T-helper 17 cell (primary cell): ENCODE measurements around the gene ZRSR2. TPM values are rescaled to one million over a fixed set of nuclear protein-coding genes. Genes with fewer than 3 reads are reported as not detected.

Experiments used
- ATAC-seq: fragments of 150-1000 bp; cut with Tn5 transposase; 2 replicates; pipeline ENCODE4 v1.10.0; 2021; ENCODE audit warnings: mild to moderate bottlenecking, moderate library complexity
- DNase-seq, 3 donors: peaks; one replicate each; pipeline versions ENCODE4 v3.0.0 to v3.0.0-alpha.2; 2020 to 2021
- H3K9me3 ChIP-seq: one replicate; pipeline ENCODE4 v1.7.0; 2013; ENCODE audit warnings: low read length, mild to moderate bottlenecking; ENCODE audit not compliant: control insufficient read depth, poor library complexity, severe bottlenecking
- H3K27ac Mint-ChIP-seq: one replicate; pipeline ENCODE4 v1.8.0; 2022; ENCODE audit warnings: mild to moderate bottlenecking, moderate library complexity, mixed read lengths
- H3K27me3 Mint-ChIP-seq: one replicate; pipeline ENCODE4 v1.8.0; 2022; ENCODE audit warnings: mixed read lengths
- H3K36me3 Mint-ChIP-seq: one replicate; pipeline ENCODE4 v1.8.0; 2022; ENCODE audit warnings: low read depth, mixed read lengths
- H3K4me1 Mint-ChIP-seq: one replicate; pipeline ENCODE4 v1.8.0; 2022; ENCODE audit warnings: mild to moderate bottlenecking, mixed read lengths
- H3K4me3 Mint-ChIP-seq: one replicate; pipeline ENCODE4 v1.8.0; 2022; ENCODE audit warnings: mild to moderate bottlenecking, moderate library complexity, mixed read lengths
- total RNA-seq, 4 donors: library from RNA in 2 of 4; stranded (reverse) in 2 of 4; gene quantifications; one replicate each; pipeline ENCODE4 v1.2.3 and lab custom pipeline; 2022 to 2026

The ZRSR2 gene
- total RNA-seq, 2 donors from 2014 or later: 18.5 to 19.6 TPM

DNA sequence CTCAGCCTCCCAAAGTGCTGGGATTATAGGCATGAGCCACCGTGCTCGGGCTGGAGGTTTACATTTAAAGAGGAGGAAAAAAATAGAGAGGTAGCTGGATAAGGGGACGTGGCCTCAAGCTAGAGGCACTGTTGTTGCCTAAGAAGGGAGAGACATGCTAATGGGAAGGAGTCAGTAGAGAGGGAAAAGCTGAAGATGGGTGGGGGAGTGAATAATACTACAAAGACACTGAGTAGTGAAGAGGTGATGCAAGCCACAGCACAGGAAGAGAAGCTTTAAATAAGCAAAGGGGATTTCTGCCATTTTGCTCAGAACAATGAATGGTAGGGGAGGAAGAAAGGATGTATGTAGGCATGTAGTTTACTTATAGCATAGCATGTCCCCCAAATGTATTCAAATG lies 75.9 kb downstream of the ZRSR2 start:
- Mint-ChIP-seq H3K4me3 (no peak overlapping the region), H3K36me3 (no peaks in the 10 kb centered on the region), H3K27me3 (no peaks in the 10 kb centered on the region), H3K4me1 (no peaks in the 10 kb centered on the region), H3K27ac (no peak overlapping the region)
- no peaks in the 10 kb centered on the region for H3K9me3 ChIP-seq
- ATAC-seq: no peak
- no peak for DNase-seq

DNA sequence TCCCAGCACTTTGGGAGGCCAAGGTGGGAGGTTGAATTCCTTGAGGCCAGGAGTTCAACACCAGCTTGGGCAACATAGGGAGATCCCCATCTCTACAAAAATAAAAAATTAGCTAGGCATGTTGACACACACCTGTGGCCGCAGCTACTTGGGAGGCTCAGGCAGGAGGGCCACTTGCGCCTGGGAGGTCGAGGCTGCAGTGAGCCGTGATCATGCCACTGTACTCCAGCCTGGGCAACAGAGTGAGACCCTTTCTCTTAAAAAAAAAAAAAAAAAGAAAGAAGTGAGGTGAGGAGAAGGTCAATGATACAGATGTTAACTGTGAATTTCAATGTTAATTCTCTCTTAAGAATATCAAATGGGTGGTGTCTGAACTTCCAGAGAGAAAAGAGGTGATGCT lies 79.4 kb downstream of the ZRSR2 start:
- H3K9me3 ChIP-seq: no peaks in the 10 kb centered on the region
- H3K4me3 Mint-ChIP-seq: no peak overlapping the region
- no peaks in the 10 kb centered on the region for H3K27me3 Mint-ChIP-seq
- H3K36me3 Mint-ChIP-seq: no peaks in the 10 kb centered on the region
- no peak for ATAC-seq
- no peak for DNase-seq
- peak overlapping the region; percentile 37 for H3K27ac Mint-ChIP-seq
- no peaks in the 10 kb centered on the region for H3K4me1 Mint-ChIP-seq

DNA sequence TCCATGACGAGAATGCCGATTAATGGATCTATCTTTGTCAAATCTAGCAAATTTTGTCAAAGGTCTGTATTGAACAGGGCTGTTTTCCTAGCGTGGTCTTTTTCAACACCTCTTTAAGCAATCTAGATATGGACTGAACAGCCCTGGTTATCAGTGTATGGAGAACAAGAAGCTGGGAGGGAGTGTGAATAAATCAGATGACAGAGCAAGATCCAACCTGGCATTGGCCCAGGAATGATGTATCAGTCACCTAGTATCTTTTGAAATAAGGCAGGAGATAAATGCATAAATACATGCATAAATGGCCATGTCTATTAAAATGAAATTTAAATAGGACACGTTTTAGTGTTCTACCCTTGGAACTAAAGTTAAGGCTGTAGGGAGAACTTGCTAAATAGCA lies 80.0 kb downstream of the ZRSR2 start:
- H3K36me3 Mint-ChIP-seq: no peaks in the 10 kb centered on the region

More for the DNA sequence above, 80.0 kb downstream of the ZRSR2 start:
- Mint-ChIP-seq H3K27ac (no peak overlapping the region), H3K4me3 (no peak overlapping the region), H3K4me1 (no peaks in the 10 kb centered on the region), H3K27me3 (no peaks in the 10 kb centered on the region)
- DNase-seq: no peak
- ATAC-seq: no peak
- H3K9me3 ChIP-seq: no peaks in the 10 kb centered on the region

Other genes starting within 250 kb of the ZRSR2 start
- gene ACE2, start 189.5 kb upstream of the ZRSR2 start, total RNA-seq: not detected
- under 1 TPM; 0.22 to 0.29 TPM for gene CLTRN, start 125.7 kb upstream of the ZRSR2 start, total RNA-seq
- gene CA5B, start 52.2 kb upstream of the ZRSR2 start, total RNA-seq: 10 to 100 TPM; 59.2 to 82.2 TPM
- 10 to 100 TPM; 27.0 to 33.3 TPM for gene AP1S2, start 64.3 kb downstream of the ZRSR2 start, total RNA-seq